Urinary bladder (tissue), 4 donors: ENCODE data around the gene PLCB3. TPM values are rescaled to one million over a fixed set of nuclear protein-coding genes. Genes with fewer than 3 reads are reported as not detected.

ENCODE experiments used
- DNase-seq: peaks from one replicate; pipeline ENCODE4 v3.0.0-alpha.2; 2015; ENCODE audit errors: extremely low spot score
- H3K27ac ChIP-seq: one replicate; pipeline ENCODE4 v1.5.1; 2013; ENCODE audit warnings: low read depth, mild to moderate bottlenecking, moderate library complexity
- H3K36me3 ChIP-seq: one replicate; pipeline ENCODE4 v1.6.1; 2013; ENCODE audit warnings: mild to moderate bottlenecking, moderate library complexity; ENCODE audit not compliant: insufficient read depth
- H3K4me1 ChIP-seq: one replicate; pipeline ENCODE4 v1.6.1; 2013; ENCODE audit warnings: mild to moderate bottlenecking, moderate library complexity; ENCODE audit not compliant: insufficient read depth
- H3K4me3 ChIP-seq: one replicate; pipeline ENCODE4 v1.5.1; 2013; ENCODE audit warnings: low read depth, low read length
- WGBS: extraction: QIAGEN DNeasy Blood & Tissue Kit; methylation state at CpG from one replicate; pipeline ENCODE4 v1.1.7; 2013; 5-methylcytosine and 5-hydroxymethylcytosine counted together
- polyA plus RNA-seq: library from polyadenylated mRNA; stranded (reverse); fragments of 200-250 nt; gene quantifications from one replicate; pipeline ENCODE4 v1.2.3, GENCODE V29; 2013
- total RNA-seq: library from RNA; depleted of rRNA; stranded (reverse); fragments of >200 nt; gene quantifications from one replicate; pipeline ENCODE4 v1.2.3, GENCODE V29; 2014
- donor health status: healthy with polysubstance abuse.
- donor health status: healthy.

The PLCB3 gene
- total and polyA plus RNA-seq, 2 donors: 14.8 to 18.2 TPM

DNA sequence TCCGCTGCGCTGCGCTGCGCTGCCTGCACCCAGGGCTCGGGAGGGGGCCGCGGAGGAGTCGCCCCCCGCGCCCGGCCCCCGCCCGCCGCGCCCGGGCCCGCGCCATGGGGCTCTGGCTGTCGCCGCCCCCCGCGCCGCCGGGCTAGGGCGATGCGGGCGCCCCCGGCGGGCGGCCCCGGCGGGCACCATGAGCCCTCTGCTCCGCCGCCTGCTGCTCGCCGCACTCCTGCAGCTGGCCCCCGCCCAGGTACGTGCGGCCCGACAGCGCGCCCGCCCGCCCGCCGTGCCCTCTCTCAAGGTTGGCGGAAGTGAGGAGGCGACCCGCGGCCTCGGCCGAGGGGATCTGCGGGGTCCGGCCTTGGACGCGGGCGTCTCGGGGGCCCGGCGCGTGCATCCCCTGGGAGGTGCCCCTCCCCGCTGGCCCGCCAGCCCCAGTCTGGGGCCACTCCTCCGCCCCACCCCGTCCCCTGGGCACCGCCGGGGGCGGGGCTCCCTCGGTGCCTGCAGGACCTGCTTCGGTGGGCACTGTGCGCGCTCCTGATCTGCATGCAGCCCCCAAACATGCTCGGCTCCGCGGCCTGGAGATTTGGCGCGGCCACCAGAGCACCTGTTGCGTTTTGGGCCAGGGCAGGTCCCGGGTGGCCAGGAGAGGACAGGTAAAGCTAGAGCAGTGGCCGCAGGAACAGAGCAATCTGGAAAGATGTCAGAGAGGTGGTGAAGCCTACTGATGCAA, 16.5 kb upstream of the PLCB3 start:
- Histone ChIP-seq H3K4me3 (peak overlapping the region; percentile 86), H3K4me1 (no peaks in the 10 kb centered on the region), H3K27ac (peak overlapping the region; percentile 69), H3K36me3 (no peaks in the 10 kb centered on the region)
- no peak for DNase-seq
- 2% methylated on average over 80 of the region's 80 CpGs for WGBS

DNA sequence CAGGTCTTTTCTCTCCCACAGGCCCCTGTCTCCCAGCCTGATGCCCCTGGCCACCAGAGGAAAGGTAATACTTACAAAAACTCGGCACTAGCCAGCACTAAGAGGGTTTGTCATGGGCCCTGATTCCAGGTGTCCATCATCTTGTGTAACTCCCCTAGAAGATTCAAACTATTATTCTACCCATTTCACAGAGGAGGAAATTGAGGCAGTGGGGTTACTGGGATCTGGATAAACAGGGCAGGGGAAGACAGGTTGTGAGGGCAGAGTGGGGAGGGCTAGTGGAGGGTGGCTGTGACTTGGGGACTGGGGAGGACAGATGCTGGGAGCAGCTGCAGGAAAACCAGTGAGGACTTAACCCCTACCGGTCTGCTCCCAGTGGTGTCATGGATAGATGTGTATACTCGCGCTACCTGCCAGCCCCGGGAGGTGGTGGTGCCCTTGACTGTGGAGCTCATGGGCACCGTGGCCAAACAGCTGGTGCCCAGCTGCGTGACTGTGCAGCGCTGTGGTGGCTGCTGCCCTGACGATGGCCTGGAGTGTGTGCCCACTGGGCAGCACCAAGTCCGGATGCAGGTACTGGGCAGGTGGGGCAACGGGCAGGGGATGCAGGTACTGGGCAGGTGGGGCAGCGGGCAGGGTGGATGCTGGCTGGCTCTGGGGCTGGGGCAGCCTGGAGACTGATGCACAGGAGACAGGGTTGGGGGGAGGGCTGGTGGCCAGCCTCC, 15.7 kb upstream of the PLCB3 start:
- no peak for DNase-seq
- Histone ChIP-seq H3K27ac (no peak overlapping the region), H3K36me3 (no peaks in the 10 kb centered on the region), H3K4me3 (peak overlapping the region; percentile 86), H3K4me1 (no peaks in the 10 kb centered on the region)
- WGBS: 87% methylated on average over 12 of the region's 12 CpGs

DNA sequence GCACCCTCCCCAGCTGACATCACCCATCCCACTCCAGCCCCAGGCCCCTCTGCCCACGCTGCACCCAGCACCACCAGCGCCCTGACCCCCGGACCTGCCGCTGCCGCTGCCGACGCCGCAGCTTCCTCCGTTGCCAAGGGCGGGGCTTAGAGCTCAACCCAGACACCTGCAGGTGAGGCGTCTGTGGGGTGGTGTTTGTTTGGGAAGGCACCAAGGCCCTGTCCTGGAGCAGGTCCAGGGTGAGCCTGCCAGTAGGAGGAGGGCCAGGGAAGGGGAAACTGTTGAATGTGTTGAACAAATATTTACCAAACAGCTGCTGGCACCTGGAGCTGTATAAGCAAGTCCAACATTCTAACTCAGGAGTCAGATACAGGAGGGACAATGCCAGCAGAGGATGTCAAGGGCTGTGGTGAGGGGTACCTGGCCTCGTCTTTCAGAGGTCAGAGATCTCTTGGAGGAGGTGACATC, 13.8 kb upstream of the PLCB3 start:
- 69% methylated on average over 12 of the region's 12 CpGs for WGBS
- Histone ChIP-seq H3K4me1 (no peaks in the 10 kb centered on the region), H3K4me3 (no peak overlapping the region), H3K36me3 (no peaks in the 10 kb centered on the region), H3K27ac (peak overlapping the region; percentile 3)
- no peak for DNase-seq

DNA sequence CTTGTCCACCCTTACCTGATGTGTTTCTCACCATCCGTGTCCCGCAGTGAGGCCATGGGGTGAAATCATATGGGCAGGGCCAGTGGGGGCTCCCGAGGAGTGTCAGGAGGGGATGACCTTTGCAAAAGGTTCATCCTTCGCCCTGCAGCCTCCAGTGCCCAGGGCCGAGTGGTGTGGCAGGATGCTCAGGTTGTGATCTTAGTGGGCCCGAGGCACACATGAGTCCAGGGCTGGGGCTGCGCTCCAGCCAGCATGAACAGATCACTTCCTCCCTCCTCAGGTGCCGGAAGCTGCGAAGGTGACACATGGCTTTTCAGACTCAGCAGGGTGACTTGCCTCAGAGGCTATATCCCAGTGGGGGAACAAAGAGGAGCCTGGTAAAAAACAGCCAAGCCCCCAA, 13.3 kb upstream of the PLCB3 start:
- H3K36me3 ChIP-seq: no peaks in the 10 kb centered on the region
- WGBS: 88% methylated on average over 9 of the region's 9 CpGs
- no peak for DNase-seq
- no peaks in the 10 kb centered on the region for H3K4me1 ChIP-seq
- H3K4me3 ChIP-seq: no peak overlapping the region
- peak overlapping the region; percentile 3 for H3K27ac ChIP-seq

DNA sequence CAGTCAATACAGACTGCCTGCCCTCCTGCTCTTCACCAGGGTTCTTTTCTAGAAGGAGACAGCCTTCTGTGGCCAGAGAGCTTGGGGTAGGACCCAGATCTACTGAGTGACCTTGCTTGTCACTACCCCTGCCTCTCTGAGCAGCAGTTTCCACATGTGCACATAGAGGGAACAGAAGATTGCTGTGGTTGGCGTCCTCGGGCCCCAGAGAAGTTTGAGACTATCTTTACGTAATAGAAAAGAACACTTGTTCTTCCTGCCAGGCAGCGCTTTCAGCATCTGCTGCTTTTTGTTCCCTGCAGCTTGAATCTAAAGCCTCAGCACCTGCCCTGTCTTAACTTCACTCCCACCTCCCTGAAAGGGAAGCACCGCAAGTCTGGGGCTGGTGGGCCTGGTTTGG, 12.3 kb upstream of the PLCB3 start:
- no peak for DNase-seq
- Histone ChIP-seq H3K4me1 (no peaks in the 10 kb centered on the region), H3K4me3 (no peak overlapping the region), H3K27ac (no peak overlapping the region), H3K36me3 (no peaks in the 10 kb centered on the region)
- WGBS: 90% methylated on average over 5 of the region's 5 CpGs

DNA sequence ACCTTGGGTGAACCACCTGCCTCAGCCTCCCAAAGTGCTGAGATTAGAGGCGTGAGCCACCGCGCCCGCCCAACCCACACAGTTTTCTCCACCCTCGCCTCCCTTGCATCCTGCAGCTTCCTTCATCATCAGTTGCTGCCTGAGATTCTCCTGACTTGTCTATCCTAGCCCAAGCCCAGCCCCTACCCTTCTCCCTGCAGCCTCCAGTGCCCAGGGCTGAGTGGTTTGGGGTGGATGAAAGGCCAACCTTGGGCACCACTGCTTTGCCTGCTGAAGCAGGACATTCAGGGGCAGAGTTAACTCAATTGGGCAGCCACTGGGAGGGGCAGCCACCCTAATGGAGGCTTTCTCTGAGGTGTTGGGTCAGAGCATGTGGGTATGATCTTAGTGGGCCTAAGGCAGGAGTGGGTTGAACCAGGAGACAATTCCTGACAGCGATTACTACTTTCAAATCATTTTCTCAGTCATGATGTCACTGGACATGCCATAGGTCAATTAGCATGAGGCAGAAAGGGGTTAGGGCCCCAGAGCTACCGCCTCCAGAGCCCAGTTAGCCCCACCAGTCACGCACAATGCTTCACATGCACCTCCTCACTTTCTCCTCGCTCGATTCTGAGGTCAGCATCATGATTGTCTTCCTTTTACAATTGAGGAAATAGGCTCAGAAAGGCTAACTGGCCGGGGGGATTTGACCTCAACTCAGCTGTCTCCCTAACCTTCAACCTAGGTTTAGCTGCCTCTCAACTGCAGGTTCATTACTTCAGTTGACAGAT, 11.5 kb upstream of the PLCB3 start:
- Histone ChIP-seq H3K27ac (peak overlapping the region; percentile 99), H3K4me3 (no peak overlapping the region), H3K36me3 (no peaks in the 10 kb centered on the region), H3K4me1 (no peaks in the 10 kb centered on the region)
- no peak for DNase-seq
- WGBS: 86% methylated on average over 11 of the region's 11 CpGs

DNA sequence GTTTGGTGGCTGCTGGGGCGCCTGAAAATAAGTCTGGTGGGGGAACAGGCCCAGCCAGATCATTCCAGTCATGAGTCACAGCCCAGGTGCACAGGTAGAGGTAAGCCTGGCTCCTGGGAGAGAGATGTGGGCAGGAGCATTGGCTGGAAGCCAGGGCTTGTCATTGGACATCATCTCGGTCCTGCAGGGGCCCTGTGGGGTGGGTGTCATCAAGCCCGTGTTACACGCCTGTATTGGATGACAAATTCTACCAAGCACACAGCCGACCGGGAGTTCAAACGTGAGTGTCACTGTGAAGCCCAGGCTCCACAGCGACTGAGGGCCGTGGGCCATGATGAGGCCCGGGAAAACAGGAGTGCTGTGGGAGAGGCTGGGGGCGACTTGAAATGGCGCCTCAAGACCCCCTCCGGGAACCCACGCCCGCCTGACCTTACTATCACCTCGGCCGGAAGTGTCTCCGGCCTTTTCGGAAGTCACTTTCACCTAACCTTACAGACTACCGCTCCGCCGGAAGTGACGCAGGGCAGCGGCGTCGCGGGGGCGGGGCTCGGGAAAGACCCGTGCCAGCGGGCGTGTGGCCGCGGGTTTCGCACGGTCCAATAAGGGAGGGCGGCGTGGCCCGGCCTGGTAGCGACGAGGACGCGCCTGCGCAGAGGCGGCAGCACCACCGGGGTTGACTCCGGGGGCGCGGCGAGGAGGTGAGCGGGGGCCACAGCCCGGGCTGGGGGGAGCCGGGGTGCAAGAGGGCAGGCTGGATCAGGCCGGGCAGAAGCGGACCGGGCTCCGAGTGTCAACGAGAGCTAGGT, 10.7 kb upstream of the PLCB3 start, which contains the start of gene FKBP2:
TSS of gene FKBP2 (plus strand) at position 661 of the 806 bp plus-strand sequence. CDS start 1,293 bp downstream, outside the sequence.
- no peaks in the 10 kb centered on the region for H3K36me3 ChIP-seq
- DNase-seq: peak; percentile 88
- H3K27ac ChIP-seq: peak within 1 kb of the TSS; percentile 99
- H3K4me3 ChIP-seq: peak within 1 kb of the TSS; percentile 81
- no peaks in the 10 kb centered on the region for H3K4me1 ChIP-seq
- WGBS: 1% methylated on average over 58 of the region's 58 CpGs

DNA sequence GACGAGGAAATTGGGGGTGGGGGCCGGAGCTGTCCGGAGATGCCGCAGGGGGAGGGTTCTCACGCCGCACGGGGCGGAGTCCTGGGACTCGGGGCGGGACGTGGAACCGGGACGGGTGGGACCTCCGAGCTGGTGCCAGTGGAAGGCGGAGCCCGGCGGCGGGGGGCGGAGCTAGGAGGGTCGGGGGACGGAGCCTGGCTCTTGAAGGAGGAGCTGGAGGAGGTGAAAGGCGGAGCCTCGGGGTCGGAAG, 10.2 kb upstream of the PLCB3 start:
- no peaks in the 10 kb centered on the region for H3K4me1 ChIP-seq
- 2% methylated on average over 24 of the region's 24 CpGs for WGBS

DNA sequence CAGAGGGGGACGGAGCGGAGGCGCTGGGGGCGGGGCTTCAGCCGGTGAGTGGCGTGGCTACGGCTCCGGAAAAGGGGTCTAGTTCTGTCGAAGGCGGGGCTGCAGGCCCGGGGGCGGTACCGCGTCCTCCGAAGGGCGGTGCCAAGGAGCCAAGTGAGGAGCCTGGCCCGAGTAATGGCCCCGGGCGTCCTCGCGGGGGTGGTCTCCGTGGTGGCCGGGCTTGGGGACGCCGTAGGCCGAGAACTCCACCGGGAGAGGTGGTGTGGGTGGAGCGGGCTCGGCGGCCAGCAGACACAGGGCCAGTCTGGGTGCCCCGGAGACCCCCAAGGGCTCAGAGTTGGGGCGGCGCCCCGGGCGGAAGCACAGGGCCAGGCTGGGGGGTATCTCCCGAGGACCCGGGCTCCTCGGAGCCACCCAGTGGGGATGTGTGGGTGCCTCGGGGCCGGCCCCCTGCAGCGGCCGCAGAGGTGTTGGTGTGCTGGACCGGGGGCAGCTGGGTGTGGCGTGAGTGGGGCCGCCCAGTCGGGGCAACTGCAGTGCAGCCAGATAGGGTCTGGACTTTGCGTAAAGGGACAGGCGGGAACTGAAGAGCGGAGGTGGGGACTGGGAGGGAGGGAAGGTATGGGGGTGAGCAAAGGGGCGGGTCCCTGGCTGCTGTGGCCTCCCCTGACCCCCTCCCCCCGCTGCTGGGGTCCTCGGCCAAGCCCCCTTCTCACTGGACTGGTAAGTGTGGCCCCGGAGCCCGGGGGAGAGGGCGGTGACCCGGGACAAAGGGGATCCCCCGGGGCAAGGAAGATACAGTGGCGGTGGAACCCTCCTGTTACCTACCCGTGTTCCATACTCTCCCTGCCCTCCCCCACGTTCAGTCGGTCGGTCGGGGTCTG, 9.6 kb upstream of the PLCB3 start:
- Histone ChIP-seq H3K27ac (peak overlapping the region; percentile 95), H3K4me1 (no peaks in the 10 kb centered on the region), H3K4me3 (peak overlapping the region; percentile 81), H3K36me3 (no peaks in the 10 kb centered on the region)
- DNase-seq: no peak
- WGBS: under 1% methylated on average over 63 of the region's 63 CpGs

More for the DNA sequence above, 10.2 kb upstream of the PLCB3 start:
- H3K36me3 ChIP-seq: no peaks in the 10 kb centered on the region
- H3K4me3 ChIP-seq: peak overlapping the region; percentile 34
- H3K27ac ChIP-seq: peak overlapping the region; percentile 99
- DNase-seq: peak; percentile 97

DNA sequence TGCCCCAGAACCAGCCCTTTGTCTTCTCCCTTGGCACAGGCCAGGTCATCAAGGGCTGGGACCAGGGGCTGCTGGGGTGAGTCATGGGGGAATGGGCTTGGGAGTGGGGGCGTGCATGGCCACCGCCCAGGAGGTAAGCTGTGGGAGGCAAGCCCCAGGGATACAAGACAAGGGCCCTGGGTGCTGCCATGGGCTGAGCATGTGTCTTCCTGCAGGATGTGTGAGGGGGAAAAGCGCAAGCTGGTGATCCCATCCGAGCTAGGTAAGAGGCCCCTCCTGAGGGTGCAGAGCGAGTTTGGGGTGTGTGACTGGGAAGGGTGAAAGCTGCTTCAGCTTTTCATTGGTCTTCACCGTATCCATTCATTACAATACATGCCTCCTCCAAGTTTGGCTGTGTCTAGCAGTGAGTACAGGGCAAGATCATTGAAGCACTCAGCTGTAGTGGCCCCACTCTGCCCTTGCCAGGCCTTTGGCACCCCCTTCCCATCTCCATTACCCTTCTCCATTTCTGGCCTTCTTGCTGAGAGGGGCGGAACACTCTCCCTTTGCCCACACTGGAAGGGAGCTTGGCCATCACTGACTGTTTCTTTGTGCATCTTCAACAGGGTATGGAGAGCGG, 8.0 kb upstream of the PLCB3 start:
- 82% methylated on average over 8 of the region's 8 CpGs for WGBS
- no peak for DNase-seq
- Histone ChIP-seq H3K36me3 (no peaks in the 10 kb centered on the region), H3K27ac (no peak overlapping the region), H3K4me3 (no peak overlapping the region), H3K4me1 (no peaks in the 10 kb centered on the region)

DNA sequence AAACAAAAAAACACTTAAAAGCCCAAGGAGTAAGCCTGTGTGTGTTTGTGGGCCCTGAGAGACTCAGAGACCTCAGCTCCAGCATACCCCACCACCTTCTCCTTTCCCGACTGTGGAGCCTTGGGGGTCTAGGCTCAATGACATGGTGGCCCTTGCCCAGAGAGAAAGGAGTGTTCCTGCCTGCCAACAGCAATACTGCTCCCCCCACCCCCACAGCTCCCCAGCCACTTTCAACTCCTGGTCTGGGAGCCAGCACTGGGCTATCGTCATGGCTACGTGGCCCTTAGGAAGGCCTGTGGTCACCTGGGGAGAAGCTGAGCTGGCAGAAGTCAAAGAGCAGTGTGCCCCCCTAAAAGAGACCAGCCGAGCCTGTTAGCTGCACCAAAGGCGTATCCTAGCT, 7.2 kb upstream of the PLCB3 start:
- no peak for DNase-seq
- Histone ChIP-seq H3K36me3 (no peaks in the 10 kb centered on the region), H3K4me3 (no peak overlapping the region), H3K4me1 (no peaks in the 10 kb centered on the region), H3K27ac (no peak overlapping the region)
- WGBS: 65% methylated on average over 5 of the region's 5 CpGs

DNA sequence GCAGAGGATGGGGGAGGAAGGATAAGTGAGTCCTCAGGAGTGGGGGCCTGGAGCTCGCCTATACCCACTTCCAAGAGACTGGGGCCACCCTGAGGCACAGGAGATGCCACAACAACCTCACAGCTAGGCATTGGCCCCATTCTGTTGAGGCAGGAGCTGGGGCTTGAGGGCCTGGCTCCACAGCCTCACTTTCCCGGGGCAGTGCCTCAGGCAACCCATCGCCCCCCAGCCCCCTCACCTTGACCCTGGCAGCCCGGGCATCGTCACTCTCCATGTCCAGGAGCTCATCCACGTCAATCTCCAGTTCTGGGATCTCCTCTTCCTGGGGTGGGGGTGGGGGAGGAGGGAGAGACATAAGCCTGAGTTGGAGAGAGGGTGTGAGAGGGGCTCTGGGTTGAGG, 6.4 kb upstream of the PLCB3 start:
- 42% methylated on average over 6 of the region's 6 CpGs for WGBS
- H3K4me3 ChIP-seq: no peak overlapping the region
- no peaks in the 10 kb centered on the region for H3K4me1 ChIP-seq
- DNase-seq: no peak
- H3K36me3 ChIP-seq: no peaks in the 10 kb centered on the region
- H3K27ac ChIP-seq: peak overlapping the region; percentile 62
